ENCODE results near the gene EFHB. TPM values are rescaled to one million over a fixed set of nuclear protein-coding genes. Genes with fewer than 3 reads are reported as not detected.
A peak's percentile ranks its signal among the peaks of the same experiment; 100 is the strongest.

EFHB gene
- total RNA-seq, 1 experiment from 2014 or later = 1.4 TPM

DNA sequence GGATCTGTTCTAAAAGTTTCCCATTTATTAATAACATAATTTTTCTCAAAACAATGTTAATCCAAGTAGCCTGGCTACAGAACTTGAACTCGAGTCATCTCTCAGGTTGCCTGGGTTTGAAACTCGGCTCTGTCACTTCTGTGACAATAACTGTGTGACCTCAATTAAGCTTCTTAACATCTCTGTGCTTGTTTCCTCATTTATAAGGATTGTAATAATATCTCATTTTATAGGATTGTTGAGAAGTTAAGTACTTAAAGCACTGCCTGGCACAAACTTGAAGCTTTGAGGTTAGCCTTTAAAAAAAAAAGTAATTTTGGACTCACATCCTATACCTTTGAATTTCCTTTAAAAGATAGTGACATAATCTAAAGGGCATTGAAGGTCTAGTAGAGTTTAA, 16.3 kb upstream of the EFHB start:
- Histone ChIP-seq H3K36me3 (ENCODE audit: control insufficient read depth, insufficient read depth, low read length) (no peaks in the 10 kb centered on the region), H3K27me3 (replicated peaks; ENCODE audit: control insufficient read depth, insufficient read depth, low read length) (no peaks in the 10 kb centered on the region), H3K4me1 (peaks cover 8% of the 10 kb centered on the region), H3K9me3 (no peaks in the 10 kb centered on the region), H3K4me3 (ENCODE audit: low read depth, low read length) (no peak overlapping the region)
- BruUV-seq (replicated peaks) = no TSS peak
- Mint-ChIP-seq H3K9me3 (ENCODE audit: unreplicated experiment) (no peaks in the 10 kb centered on the region), H3K4me1 (ENCODE audit: low read depth, unreplicated experiment) (no peaks in the 10 kb centered on the region), H3K4me3 (ENCODE audit: unreplicated experiment) (no peak overlapping the region), H3K27ac (ENCODE audit: unreplicated experiment) (no peak overlapping the region), H3K36me3 (ENCODE audit: insufficient read depth, unreplicated experiment) (peaks cover 45% of the 10 kb centered on the region), H3K27me3 (ENCODE audit: insufficient read depth, unreplicated experiment) (no peaks in the 10 kb centered on the region)
- DNase-seq = no peak
- no peak for TF ChIP-seq CTCF (IDR thresholded peaks at IDR 0.05; ENCODE audit: insufficient read depth in 1 of 2, low read depth in 1 of 2, low read length in 1 of 2, severe bottlenecking in 1 of 2, unreplicated experiment in 1 of 2)
- intact Hi-C loops (cut with micrococcal nuclease; ENCODE audit: unreplicated experiment) = no loop called here
- POLR2A ChIA-PET = no interaction called here
- CTCF ChIA-PET = no interaction called here

GRCh38 chr3:19948226-19948591, 14.2 kb upstream of the EFHB start:
- no TSS peak for BruUV-seq (replicated peaks)
- Histone ChIP-seq H3K9me3 (no peaks in the 10 kb centered on the region), H3K4me3 (ENCODE audit: low read depth, low read length) (peak overlapping the region; percentile 96), H3K4me1 (peaks cover 12% of the 10 kb centered on the region), H3K36me3 (ENCODE audit: control insufficient read depth, insufficient read depth, low read length) (no peaks in the 10 kb centered on the region), H3K27me3 (replicated peaks; ENCODE audit: control insufficient read depth, insufficient read depth, low read length) (no peaks in the 10 kb centered on the region)
- Mint-ChIP-seq H3K9me3 (ENCODE audit: unreplicated experiment) (no peaks in the 10 kb centered on the region), H3K36me3 (ENCODE audit: insufficient read depth, unreplicated experiment) (peaks cover 26% of the 10 kb centered on the region), H3K4me1 (ENCODE audit: low read depth, unreplicated experiment) (peaks cover 6% of the 10 kb centered on the region), H3K4me3 (ENCODE audit: unreplicated experiment) (peak overlapping the region; percentile 80), H3K27me3 (ENCODE audit: insufficient read depth, unreplicated experiment) (no peaks in the 10 kb centered on the region), H3K27ac (ENCODE audit: unreplicated experiment) (peak overlapping the region; percentile 86)
- CTCF ChIA-PET = no interaction called here
- DNase-seq = no peak
- no peak for TF ChIP-seq CTCF (IDR thresholded peaks at IDR 0.05; ENCODE audit: insufficient read depth in 1 of 2, low read depth in 1 of 2, low read length in 1 of 2, severe bottlenecking in 1 of 2, unreplicated experiment in 1 of 2)
- intact Hi-C loops (cut with micrococcal nuclease; ENCODE audit: unreplicated experiment) = loop anchor here (5.0 kb wide), 1 partner anchor 239 kb away; the partner anchor contains the start of gene SGO1
- POLR2A ChIA-PET = interaction anchor here (1.0 kb wide), 1 partner anchor 238 kb away, joined by 3 read pairs; the partner anchor contains the start of gene SGO1

- H3K36me3 Mint-ChIP-seq (ENCODE audit: insufficient read depth, unreplicated experiment) = peaks cover 26% of the 10 kb centered on the region
- POLR2A ChIA-PET = interaction anchor here (1.0 kb wide), 1 partner anchor 239 kb away, joined by 3 read pairs; the partner anchor contains the start of gene SGO1
These were observed 13.7 kb upstream of the EFHB start for GRCh38 chr3:19947549-19948225.

More at GRCh38 chr3:19947549-19948225, 13.7 kb upstream of the EFHB start:
- intact Hi-C loops (cut with micrococcal nuclease; ENCODE audit: unreplicated experiment) = loop anchor here (1.0 to 5.0 kb wide), 4 partner anchors 49 to 240 kb away; partner anchors contain the start of genes KAT2B and SGO1
- peak overlapping the region; percentile 96 for H3K4me3 ChIP-seq (ENCODE audit: low read depth, low read length)
- Mint-ChIP-seq H3K9me3 (ENCODE audit: unreplicated experiment) (no peaks in the 10 kb centered on the region), H3K27me3 (ENCODE audit: insufficient read depth, unreplicated experiment) (no peaks in the 10 kb centered on the region), H3K27ac (ENCODE audit: unreplicated experiment) (peak overlapping the region; percentile 86), H3K4me3 (ENCODE audit: unreplicated experiment) (peak overlapping the region; percentile 80), H3K4me1 (ENCODE audit: low read depth, unreplicated experiment) (peaks cover 6% of the 10 kb centered on the region)
- no peaks in the 10 kb centered on the region for H3K27me3 ChIP-seq (replicated peaks; ENCODE audit: control insufficient read depth, insufficient read depth, low read length)
- no peaks in the 10 kb centered on the region for H3K9me3 ChIP-seq
- H3K36me3 ChIP-seq (ENCODE audit: control insufficient read depth, insufficient read depth, low read length) = no peaks in the 10 kb centered on the region
- BruUV-seq (replicated peaks) = TSS peak; percentile 52
- peaks cover 12% of the 10 kb centered on the region for H3K4me1 ChIP-seq
- peak; percentile 55 to 56 for DNase-seq
- CTCF ChIA-PET = no interaction called here
- TF ChIP-seq CTCF (IDR thresholded peaks at IDR 0.05; ENCODE audit: insufficient read depth in 1 of 2, low read depth in 1 of 2, low read length in 1 of 2, severe bottlenecking in 1 of 2, unreplicated experiment in 1 of 2) = no peak
